ENCODE data around the gene EFTUD2. TPM values are rescaled to one million over a fixed set of nuclear protein-coding genes. Genes with fewer than 3 reads are reported as not detected.
A peak's percentile ranks its signal among the peaks of the same experiment; 100 is the strongest.

EFTUD2 gene
- total RNA-seq, 2 experiments from 2014 or later: 207 to 208 TPM

GRCh38 chr17:44865931-44866330, 33.3 kb downstream of the EFTUD2 start:
- H3K9me3 Mint-ChIP-seq: no peaks in the 10 kb centered on the region
- no peak for DNase-seq
- H3K4me1 Mint-ChIP-seq (ENCODE audit: low read depth): no peaks in the 10 kb centered on the region
- H3K27ac Mint-ChIP-seq: no peak overlapping the region
- no peak overlapping the region for H3K4me3 Mint-ChIP-seq
- H3K36me3 Mint-ChIP-seq (ENCODE audit: low read depth): peaks cover 42% of the 10 kb centered on the region
- ChIA-PET POLR2A (interaction anchor here (0.5 to 2.6 kb wide), 3 partner anchors 22 to 86 kb away, joined by 3 to 10 read pairs (median 4); partner anchors contain the start of gene EFTUD2), CTCF (interaction anchor here (1.1 to 10.7 kb wide), 10 partner anchors 8 to 156 kb away, joined by 3 to 205 read pairs (median 8); no protein-coding TSS in a partner anchor)
- intact Hi-C loops (cut with micrococcal nuclease): loop anchor here (2.0 kb wide), 1 partner anchor 91 kb away; no protein-coding TSS in a partner anchor
- no peak for TF ChIP-seq CTCF (IDR thresholded peaks at IDR 0.05)
- no peak for ATAC-seq
- no peaks in the 10 kb centered on the region for H3K27me3 Mint-ChIP-seq

DNA sequence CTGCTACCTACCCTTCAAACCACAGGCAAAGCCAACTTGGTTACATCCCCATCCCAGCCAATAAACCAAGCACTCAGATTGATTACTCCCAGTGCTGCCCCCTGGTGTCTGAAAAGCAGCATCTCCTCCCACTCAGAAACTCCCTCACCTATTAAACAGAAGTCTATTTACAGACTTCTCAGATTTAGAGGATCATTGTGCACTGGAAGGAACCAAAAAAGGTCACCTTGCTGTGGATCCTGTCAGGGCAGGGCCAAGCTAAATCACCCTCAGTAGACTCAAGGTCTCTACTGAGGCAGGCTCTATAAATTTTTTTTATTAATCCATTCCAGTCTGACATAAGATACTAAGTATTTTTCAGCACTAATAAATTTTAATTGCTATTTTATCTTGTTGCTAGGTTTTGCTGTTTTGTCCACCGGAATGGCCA, 34.0 kb downstream of the EFTUD2 start:
- Mint-ChIP-seq H3K27me3 (no peaks in the 10 kb centered on the region), H3K4me1 (ENCODE audit: low read depth) (no peaks in the 10 kb centered on the region), H3K36me3 (ENCODE audit: low read depth) (peaks cover 40% of the 10 kb centered on the region), H3K9me3 (no peaks in the 10 kb centered on the region), H3K4me3 (no peak overlapping the region), H3K27ac (no peak overlapping the region)
- POLR2A ChIA-PET: interaction anchor here (0.5 to 2.6 kb wide), 10 partner anchors 12 to 137 kb away, joined by 3 to 10 read pairs (median 3); partner anchors contain the start of genes EFTUD2 and HIGD1B
- ATAC-seq (peak; percentile 80), DNase-seq (peak; percentile 79)
- CTCF ChIA-PET: interaction anchor here (0.8 to 10.7 kb wide), 14 partner anchors 8 to 543 kb away, joined by 3 to 205 read pairs (median 4); no protein-coding TSS in a partner anchor
- peak; percentile 67 for TF ChIP-seq CTCF (IDR thresholded peaks at IDR 0.05)
- intact Hi-C loops (cut with micrococcal nuclease): no loop called here

GRCh38 chr17:44864831-44865230, 34.4 kb downstream of the EFTUD2 start:
- H3K27ac Mint-ChIP-seq: no peak overlapping the region
- peaks cover 44% of the 10 kb centered on the region for H3K36me3 Mint-ChIP-seq (ENCODE audit: low read depth)
- no peaks in the 10 kb centered on the region for H3K27me3 Mint-ChIP-seq
- no peaks in the 10 kb centered on the region for H3K9me3 Mint-ChIP-seq
- TF ChIP-seq CTCF (IDR thresholded peaks at IDR 0.05): no peak
- POLR2A ChIA-PET: interaction anchor here (0.6 to 2.6 kb wide), 9 partner anchors 13 to 177 kb away, joined by 3 to 10 read pairs (median 3); partner anchors contain the start of genes EFTUD2 and HIGD1B
- intact Hi-C loops (cut with micrococcal nuclease): no loop called here
- no peaks in the 10 kb centered on the region for H3K4me1 Mint-ChIP-seq (ENCODE audit: low read depth)
- peak; percentile 24 for ATAC-seq
- CTCF ChIA-PET: interaction anchor here (0.7 to 10.7 kb wide), 15 partner anchors 8 to 544 kb away, joined by 3 to 205 read pairs (median 4); no protein-coding TSS in a partner anchor
- no peak for DNase-seq
- H3K4me3 Mint-ChIP-seq: no peak overlapping the region

- POLR2A ChIA-PET: interaction anchor here (1.7 kb wide), 1 partner anchor 83 kb away, joined by 3 read pairs; no protein-coding TSS in a partner anchor
- peaks cover 41% of the 10 kb centered on the region for H3K36me3 Mint-ChIP-seq (ENCODE audit: low read depth)
Observed at GRCh38 chr17:44863061-44863918, 36.0 kb downstream of the EFTUD2 start.

More at GRCh38 chr17:44863061-44863918, 36.0 kb downstream of the EFTUD2 start:
- Mint-ChIP-seq H3K27ac (no peak overlapping the region), H3K4me1 (ENCODE audit: low read depth) (no peaks in the 10 kb centered on the region), H3K4me3 (no peak overlapping the region), H3K9me3 (no peaks in the 10 kb centered on the region), H3K27me3 (no peaks in the 10 kb centered on the region)
- DNase-seq: no peak
- CTCF ChIA-PET: interaction anchor here (0.7 to 10.7 kb wide), 7 partner anchors 10 to 159 kb away, joined by 3 to 205 read pairs (median 9); no protein-coding TSS in a partner anchor
- intact Hi-C loops (cut with micrococcal nuclease): no loop called here
- ATAC-seq: no peak
- TF ChIP-seq CTCF (IDR thresholded peaks at IDR 0.05): no peak
